Skeletal muscle tissue (tissue), 4 donors: ENCODE data around the gene RCC2. TPM values are rescaled to one million over a fixed set of nuclear protein-coding genes. Genes with fewer than 3 reads are reported as not detected.
"Not testable (repeated sequence)": the region's sequence is repeated elsewhere in the genome, so short reads cannot be mapped to it uniquely, and the experiment has no call there.

Experiments used
- H3K27ac ChIP-seq: one replicate; pipeline ENCODE4 v1.7.0; 2013; ENCODE audit warnings: mild to moderate bottlenecking, low read depth, low read length, inconsistent platforms
- H3K27me3 ChIP-seq, 3 donors: one replicate each; pipeline ENCODE4 v1.7.0; 2013; ENCODE audit warnings: low read length in 3 of 3; ENCODE audit not compliant: control insufficient read depth in 3 of 3, insufficient read depth in 3 of 3
- H3K36me3 ChIP-seq, 3 donors: one replicate each; pipeline ENCODE4 v1.7.0; 2013; ENCODE audit warnings: low read length in 3 of 3; ENCODE audit not compliant: control insufficient read depth in 3 of 3, insufficient read depth in 3 of 3
- H3K4me1 ChIP-seq, 3 donors: one replicate each; pipeline ENCODE4 v1.7.0; 2013; ENCODE audit warnings: low read length in 3 of 3, mild to moderate bottlenecking in 3 of 3; ENCODE audit not compliant: control insufficient read depth in 3 of 3, insufficient read depth in 3 of 3
- H3K4me3 ChIP-seq, 3 donors: one replicate each; pipeline ENCODE4 v1.7.0; 2013; ENCODE audit warnings: low read length in 3 of 3
- H3K9ac ChIP-seq, 3 donors: one replicate each; pipeline ENCODE4 v1.7.0; 2013; ENCODE audit warnings: low read length in 3 of 3, mild to moderate bottlenecking in 3 of 3, moderate library complexity in 2 of 3, low read depth in 1 of 3
- H3K9me3 ChIP-seq, 3 donors: one replicate each; pipeline ENCODE4 v1.7.0; 2013; ENCODE audit warnings: low read length in 3 of 3; ENCODE audit not compliant: control insufficient read depth in 3 of 3
- total RNA-seq: library from RNA; depleted of rRNA; stranded (reverse); fragments of >200 nt; gene quantifications from one replicate; pipeline ENCODE4 v1.2.3, GENCODE V29; 2014
- donor health status: Osteomylitis.

RCC2 gene
- 20.4 TPM for total RNA-seq

DNA sequence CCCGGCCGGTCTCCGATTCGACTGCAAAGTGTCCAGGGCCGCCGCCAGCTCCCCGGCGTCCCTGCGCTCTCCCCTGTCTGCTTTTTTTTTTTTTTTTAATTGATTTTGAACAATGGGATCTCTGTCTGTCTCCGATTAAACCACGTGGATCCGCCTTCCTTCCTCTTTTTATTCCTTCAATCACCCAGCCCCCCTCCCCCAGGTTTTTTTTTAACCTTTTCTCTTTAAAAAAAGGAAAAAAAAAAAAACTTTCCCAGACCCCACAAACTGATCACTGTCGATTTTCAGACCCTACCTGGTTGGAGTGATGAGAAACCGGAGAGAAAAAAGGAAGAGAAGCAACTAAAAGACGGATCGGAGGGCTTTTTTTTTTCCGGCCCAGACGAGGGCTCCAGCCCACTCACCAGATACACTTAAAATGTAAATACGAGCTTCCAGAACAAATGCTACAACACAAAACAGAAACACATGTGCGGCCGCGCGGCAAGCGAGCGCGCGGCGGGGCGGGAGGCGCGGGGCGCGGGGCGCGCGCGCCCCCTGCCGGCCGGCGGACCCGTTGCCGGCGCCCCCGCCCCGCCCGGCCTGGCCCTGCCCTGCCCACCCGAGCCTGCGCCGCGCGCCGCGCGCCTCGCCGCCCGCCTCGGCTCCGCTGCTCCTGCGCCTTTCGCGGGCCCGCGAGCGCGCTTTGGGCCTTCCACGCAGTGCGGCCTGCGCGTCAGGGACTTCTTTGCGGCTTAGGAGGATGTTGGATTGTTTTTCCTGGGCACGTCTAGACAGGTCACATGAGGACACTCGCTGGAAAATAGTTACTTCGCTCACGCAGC, at the start of gene RCC2:
RCC2 (minus strand) TSS at position 428 of the 824 bp plus-strand sequence. CDS start 1,163 bp downstream, outside the sequence.
- Histone ChIP-seq H3K9me3 (no peaks in the 10 kb centered on the region), H3K27ac (peak within 1 kb of the TSS; percentile 60), H3K9ac (peak within 1 kb of the TSS; percentile 80 to 90 (median 84)), H3K4me1 (peaks cover 19 to 28% (median 20%) of the 10 kb centered on the region in 3 donors), H3K4me3 (peak within 1 kb of the TSS; percentile 71 to 86 (median 83)), H3K36me3 (peaks cover 0 to 3% (median 0%) of the 10 kb centered on the region in 3 donors), H3K27me3 (no peaks in the 10 kb centered on the region)

DNA sequence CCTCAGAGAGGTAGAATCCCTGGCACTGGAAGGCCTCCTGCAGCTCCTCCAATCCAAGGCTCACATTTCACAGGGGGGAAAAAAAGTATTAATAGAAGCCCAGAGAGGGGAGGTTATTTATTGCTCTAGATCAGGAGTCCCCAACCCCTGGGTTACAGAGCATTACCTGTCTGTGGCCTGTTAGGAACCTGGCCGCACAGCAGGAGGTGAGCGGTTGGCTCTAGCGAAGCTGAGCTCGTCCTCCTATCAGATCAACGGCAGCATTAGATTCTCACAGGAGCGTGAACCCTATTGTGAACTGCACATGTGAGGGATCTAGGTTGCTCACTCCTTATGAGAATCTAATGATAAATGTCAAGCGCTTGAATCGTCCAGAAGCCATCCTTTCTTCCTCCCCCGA, 46.8 kb upstream of the RCC2 start:
- no peak overlapping the region for H3K9ac ChIP-seq
- no peaks in the 10 kb centered on the region for H3K4me1 ChIP-seq
- H3K4me3 ChIP-seq, result no peak overlapping the region
- peaks cover 0 to 5% (median 0%) of the 10 kb centered on the region in 3 donors for H3K27me3 ChIP-seq
- no peaks in the 10 kb centered on the region for H3K9me3 ChIP-seq
- no peak overlapping the region for H3K27ac ChIP-seq
- H3K36me3 ChIP-seq, result no peaks in the 10 kb centered on the region

DNA sequence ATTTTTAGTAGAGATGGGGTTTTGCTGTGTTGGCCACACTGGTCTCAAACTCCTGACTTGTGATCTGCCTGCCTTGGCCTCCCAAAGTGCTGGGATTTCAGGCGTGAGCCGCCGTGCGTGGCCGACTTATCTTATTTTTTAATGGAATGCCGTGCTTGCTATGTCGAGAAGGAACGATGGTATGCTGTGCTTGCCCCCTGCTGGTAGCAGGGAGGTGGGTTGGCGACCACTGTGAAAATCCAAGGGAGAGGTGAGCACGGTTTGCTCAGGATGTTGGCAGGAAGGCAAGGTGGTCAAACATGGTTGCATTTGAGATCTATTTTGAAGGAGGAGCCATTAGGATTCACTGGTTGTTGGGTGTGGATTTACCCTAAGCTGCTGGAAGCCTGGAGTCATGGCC, 45.8 kb upstream of the RCC2 start:
- H3K27ac ChIP-seq, result no peak overlapping the region
- no peaks in the 10 kb centered on the region for H3K36me3 ChIP-seq
- no peak overlapping the region for H3K4me3 ChIP-seq
- H3K9ac ChIP-seq, result no peak overlapping the region
- no peaks in the 10 kb centered on the region for H3K9me3 ChIP-seq
- H3K4me1 ChIP-seq, result no peaks in the 10 kb centered on the region
- peaks cover 0 to 5% (median 0%) of the 10 kb centered on the region in 3 donors for H3K27me3 ChIP-seq

DNA sequence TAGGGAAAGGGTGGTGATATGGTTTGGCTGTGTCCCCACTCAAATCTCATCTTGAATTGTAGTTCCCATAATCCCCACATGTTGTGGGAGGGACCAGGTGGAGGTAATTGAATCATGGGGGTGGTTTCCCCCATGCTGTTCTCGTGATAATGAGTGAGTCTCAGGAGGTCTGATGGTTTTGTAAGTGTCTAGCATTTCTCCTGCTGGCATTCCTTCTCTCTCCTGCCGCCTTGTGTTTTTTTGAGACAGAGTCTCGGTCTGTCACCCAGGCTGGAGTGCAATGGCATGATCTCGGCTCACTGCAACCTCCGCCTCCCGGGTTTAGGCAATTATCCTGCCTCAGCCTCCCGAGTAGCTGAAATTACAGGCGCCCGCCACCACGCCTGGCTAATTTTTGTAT, 42.5 kb upstream of the RCC2 start:
- H3K4me1 ChIP-seq, H3K9ac ChIP-seq, H3K36me3 ChIP-seq, H3K9me3 ChIP-seq, H3K27ac ChIP-seq, H3K4me3 ChIP-seq, H3K27me3 ChIP-seq: not testable (repeated sequence)

DNA sequence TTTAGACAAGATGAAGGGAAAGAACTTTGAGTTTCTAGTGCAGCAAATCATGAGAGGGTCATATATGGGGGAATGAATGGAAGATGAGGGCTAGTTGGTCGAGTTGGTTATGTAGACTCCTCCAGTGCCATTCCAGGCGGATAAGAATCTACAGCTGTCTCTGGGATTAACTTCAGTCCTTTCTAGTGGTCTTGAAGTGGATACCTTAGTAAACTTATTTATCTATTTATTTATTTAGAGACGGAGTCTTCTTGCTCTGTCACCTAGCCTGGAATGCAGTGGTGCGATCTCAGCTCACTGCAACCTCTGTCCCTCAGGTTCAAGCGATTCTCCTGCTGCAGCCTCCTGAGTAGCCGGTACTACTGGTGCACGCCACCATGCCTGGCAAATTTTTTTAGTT, 41.4 kb upstream of the RCC2 start:
- H3K4me1 ChIP-seq, result peaks cover 0 to 2% (median 0%) of the 10 kb centered on the region in 3 donors
- H3K9me3 ChIP-seq, result no peaks in the 10 kb centered on the region
- no peak overlapping the region for H3K27ac ChIP-seq
- peaks cover 0 to 8% (median 0%) of the 10 kb centered on the region in 3 donors for H3K27me3 ChIP-seq
- no peak overlapping the region for H3K4me3 ChIP-seq
- no peak overlapping the region for H3K9ac ChIP-seq
- no peaks in the 10 kb centered on the region for H3K36me3 ChIP-seq

DNA sequence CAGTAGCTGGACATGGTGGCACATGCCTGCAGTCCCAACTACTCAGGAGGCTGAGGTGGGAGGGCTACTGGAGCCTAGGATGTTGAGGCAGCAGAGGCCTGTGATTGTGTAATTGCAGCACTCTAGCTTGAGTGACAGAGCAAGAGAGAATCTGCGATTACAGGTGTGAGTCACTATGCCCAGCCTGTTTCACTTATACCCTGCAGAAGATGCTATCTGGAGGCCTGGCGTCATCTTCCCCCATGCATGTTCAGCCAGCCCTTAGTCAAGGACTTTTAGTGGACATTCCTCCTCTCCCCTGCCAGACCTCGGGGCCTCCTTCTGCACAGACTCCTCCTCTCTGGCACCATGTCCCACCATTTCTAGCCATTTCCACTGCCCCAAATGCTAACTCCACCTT, 36.3 kb upstream of the RCC2 start:
- Histone ChIP-seq H3K36me3 (no peaks in the 10 kb centered on the region), H3K4me1 (peaks cover 0 to 2% (median 0%) of the 10 kb centered on the region in 3 donors), H3K27ac (no peak overlapping the region), H3K9me3 (no peaks in the 10 kb centered on the region), H3K9ac (no peak overlapping the region), H3K4me3 (no peak overlapping the region), H3K27me3 (peaks cover 0 to 4% (median 0%) of the 10 kb centered on the region in 3 donors)

DNA sequence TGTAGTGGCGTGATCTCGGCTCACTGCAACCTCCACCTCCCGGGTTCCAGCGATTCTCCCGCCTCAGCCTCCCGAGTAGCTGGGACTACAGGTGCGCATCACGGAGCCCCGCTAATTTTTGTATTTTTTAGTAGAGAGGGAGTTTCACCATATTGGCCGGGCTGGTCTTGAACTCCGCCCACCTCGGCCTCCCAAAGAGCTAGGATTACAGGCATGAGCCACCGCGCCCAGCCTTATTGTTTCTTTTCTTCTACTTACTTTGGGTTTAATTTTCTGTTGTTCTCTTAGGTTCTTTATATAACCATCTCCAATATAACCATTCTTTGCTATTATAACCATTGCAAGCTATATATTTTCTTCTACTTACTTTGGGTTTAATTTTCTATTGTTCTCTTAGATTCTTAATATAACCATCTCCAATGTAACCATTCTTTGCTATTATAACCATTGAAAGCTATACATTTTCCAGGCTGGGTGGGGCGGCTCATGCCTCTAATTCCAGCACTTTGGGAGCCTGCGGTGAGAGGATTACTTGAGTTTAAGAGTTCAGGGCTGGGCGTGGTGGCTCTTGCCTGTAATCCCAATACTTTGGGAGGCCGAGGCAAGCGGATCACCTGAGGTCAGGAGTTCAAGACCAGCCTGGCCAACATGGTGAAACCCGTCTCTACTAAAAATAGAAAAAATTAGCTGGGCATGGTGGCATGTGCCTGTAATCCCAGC, 35.5 kb upstream of the RCC2 start:
- not testable (repeated sequence) for H3K9ac ChIP-seq, H3K4me1 ChIP-seq, H3K27me3 ChIP-seq, H3K36me3 ChIP-seq, H3K9me3 ChIP-seq, H3K4me3 ChIP-seq, H3K27ac ChIP-seq

DNA sequence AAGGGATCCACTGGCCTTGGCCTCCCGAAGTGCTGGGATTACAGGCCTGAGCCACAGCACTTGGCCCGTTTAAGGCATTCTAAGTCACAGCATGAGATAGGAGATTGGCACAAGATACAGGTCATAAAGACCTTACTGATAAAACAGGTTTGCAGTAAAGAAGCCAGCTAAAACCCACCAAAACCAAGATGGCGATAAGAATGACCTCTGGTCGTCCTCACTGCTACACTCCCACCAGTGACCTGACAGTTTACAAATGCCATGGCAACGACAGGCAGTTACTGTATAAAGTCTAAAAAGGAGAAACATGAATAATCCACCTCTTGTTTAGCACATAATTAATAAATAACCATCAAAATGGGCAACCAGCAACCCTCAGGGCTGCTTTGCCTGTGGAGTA, 33.3 kb upstream of the RCC2 start:
- Histone ChIP-seq H3K27ac (no peak overlapping the region), H3K9ac (no peak overlapping the region), H3K9me3 (no peaks in the 10 kb centered on the region), H3K36me3 (no peaks in the 10 kb centered on the region), H3K4me3 (no peak overlapping the region), H3K4me1 (peaks cover 0 to 2% (median 0%) of the 10 kb centered on the region in 3 donors), H3K27me3 (peaks cover 0 to 4% (median 0%) of the 10 kb centered on the region in 3 donors)

DNA sequence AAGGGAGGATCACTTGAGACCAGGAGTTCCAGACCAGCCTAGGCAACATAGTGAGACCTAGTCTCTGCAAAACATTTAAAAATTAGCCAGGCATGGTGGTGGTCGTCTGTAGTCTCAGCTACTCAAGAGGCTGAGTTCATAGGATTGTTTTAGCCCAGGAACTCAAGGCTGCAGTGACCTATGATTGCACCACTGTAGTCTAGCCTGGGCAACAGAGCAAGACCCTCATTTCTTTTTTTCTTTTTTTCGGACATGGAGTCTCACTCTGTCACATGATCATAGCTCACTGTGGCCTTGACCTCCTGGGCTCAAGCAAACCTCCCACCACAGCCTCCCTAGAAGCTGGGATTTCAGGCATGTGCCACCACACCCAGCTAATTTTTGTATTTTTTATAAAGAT, 31.9 kb upstream of the RCC2 start:
- no peak overlapping the region for H3K9ac ChIP-seq
- no peaks in the 10 kb centered on the region for H3K36me3 ChIP-seq
- no peaks in the 10 kb centered on the region for H3K4me1 ChIP-seq
- no peak overlapping the region for H3K4me3 ChIP-seq
- H3K27ac ChIP-seq, result no peak overlapping the region
- peaks cover 0 to 4% (median 0%) of the 10 kb centered on the region in 3 donors for H3K27me3 ChIP-seq
- H3K9me3 ChIP-seq, result no peaks in the 10 kb centered on the region
